ENCODE measurements around the gene AACS.

GRCh38 chr12:125191361-125192087, 126.3 kb downstream of the AACS start:
- TF ChIP-seq YY1 (IDR thresholded peaks at IDR 0.05; ENCODE audit: low read depth, low read length): no peak
- TF ChIP-seq POLR2A (IDR thresholded peaks at IDR 0.05; ENCODE audit: control extremely low read depth in 1 of 2, low read depth in 2 of 2, low read length in 2 of 2): no peak
- TF ChIP-seq GABPA (IDR thresholded peaks at IDR 0.05; ENCODE audit: borderline replicate concordance, insufficient read depth, low read length): no peak
- no peak for TF ChIP-seq EZH2 (IDR thresholded peaks at IDR 0.05; ENCODE audit: low read depth, low read length, severe bottlenecking)
- no peak for TF ChIP-seq JUND (IDR thresholded peaks at IDR 0.05; ENCODE audit: low read length)
- no peak for TF ChIP-seq TBP (IDR thresholded peaks at IDR 0.05; ENCODE audit: low read depth, low read length)
- TF ChIP-seq RAD21 (IDR thresholded peaks at IDR 0.05 in 1 of 2, conservative IDR thresholded peaks at IDR 0.05 in 1 of 2; ENCODE audit: low read depth in 2 of 2, low read length in 2 of 2): no peak
- no peak for TF ChIP-seq CTCF (IDR thresholded peaks at IDR 0.05; ENCODE audit: control extremely low read depth in 1 of 3, insufficient read depth in 1 of 3, low read depth in 1 of 3, low read length in 3 of 3)
- TF ChIP-seq CHD1 (IDR thresholded peaks at IDR 0.05; ENCODE audit: low read depth, low read length): no peak
- TF ChIP-seq TAF1 (IDR thresholded peaks at IDR 0.05; ENCODE audit: low read depth, low read length): no peak
- no peak for TF ChIP-seq EGR1 (IDR thresholded peaks at IDR 0.05; ENCODE audit: borderline replicate concordance, low read depth, low read length)
- TF ChIP-seq SP2 (IDR thresholded peaks at IDR 0.05; ENCODE audit: low read length): no peak

All from H1 (cell line).